H1 (cell line): ENCODE results near the gene SRP14. TPM values are rescaled to one million over a fixed set of nuclear protein-coding genes. Genes with fewer than 3 reads are reported as not detected.
A peak's percentile ranks its signal among the peaks of the same experiment; 100 is the strongest.

ENCODE experiments used
- CTCF ChIA-PET: fragments of 300-600 bp; sonication (Branson Sonifier 250); formaldehyde crosslinking; loops from one replicate; lab custom pipeline; 2021; ENCODE audit not compliant: partially characterized antibody; lab: Charles Lee
- POLR2A ChIA-PET: fragments of 300-600 bp; sonication (Branson Sonifier 250); formaldehyde crosslinking; loops from one replicate; lab custom pipeline; 2021; ENCODE audit warnings: inconsistent platforms; ENCODE audit not compliant: partially characterized antibody; lab: Charles Lee
- DNase-seq, 2 experiments: peaks; one replicate each; pipeline versions ENCODE4 v3.0.0 to v3.0.0-alpha.2; 2010 to 2022; ENCODE audit warnings: low spot score in 2 of 2, low read depth in 1 of 2, mixed read lengths in 1 of 2
- FAIRE-seq: peaks from 2 replicates; lab custom pipeline; 2011; peaks lifted over from hg19 to GRCh38; lab: Jason Lieb, UNC
- H2AFZ ChIP-seq: 2 replicates; pipeline ENCODE4 v1.8.1; 2012; ENCODE audit warnings: low read length, inconsistent platforms
- H2AK5ac ChIP-seq: 2 replicates; pipeline ENCODE4 v1.6.1; 2013; ENCODE audit warnings: low read depth, low read length
- H2BK120ac ChIP-seq: replicated peaks from 2 replicates; pipeline ENCODE3; 2013; ENCODE audit warnings: low read depth, low read length, inconsistent platforms
- H2BK12ac ChIP-seq: 2 replicates; pipeline ENCODE4 v1.6.1; 2013; ENCODE audit warnings: low read depth, low read length
- H2BK15ac ChIP-seq: 2 replicates; pipeline ENCODE4 v1.6.1; 2013; ENCODE audit warnings: low read length
- H2BK20ac ChIP-seq: 2 replicates; pipeline ENCODE4 v1.6.1; 2013; ENCODE audit warnings: low read length
- H2BK5ac ChIP-seq: 2 replicates; pipeline ENCODE4 v1.6.1; 2013; ENCODE audit warnings: low read depth, low read length
- H3K14ac ChIP-seq: 2 replicates; pipeline ENCODE4 v1.6.1; 2013; ENCODE audit warnings: inconsistent platforms; ENCODE audit not compliant: insufficient read length
- H3K18ac ChIP-seq: 2 replicates; pipeline ENCODE4 v1.6.1; 2013; ENCODE audit warnings: low read length; ENCODE audit errors: extremely low read depth
- H3K23ac ChIP-seq: 2 replicates; pipeline ENCODE4 v1.6.1; 2013; ENCODE audit warnings: inconsistent platforms; ENCODE audit not compliant: insufficient read length
- H3K23me2 ChIP-seq: 2 replicates; pipeline ENCODE4 v1.6.1; 2013; ENCODE audit warnings: low read depth, low read length
- H3K27ac ChIP-seq: 2 replicates; pipeline ENCODE4 v1.6.1; 2011; ENCODE audit warnings: low read depth, low read length, inconsistent platforms
- H3K27me3 ChIP-seq, 4 experiments: replicated peaks in 1 of 4; 1 replicate in 1 of 4; 2 replicates in 3 of 4; pipeline versions ENCODE4 v1.6.1 to v1.8.1; 2011 to 2013; ENCODE audit warnings: low read length in 3 of 4, mild to moderate bottlenecking in 3 of 4, inconsistent platforms in 2 of 4, mixed read lengths in 2 of 4, moderate library complexity in 1 of 4; ENCODE audit not compliant: control insufficient read depth in 3 of 4, insufficient read depth in 3 of 4; ENCODE audit errors: extremely low read depth in 1 of 4
- H3K36me3 ChIP-seq, 4 experiments: 2 replicates each; pipeline versions ENCODE4 v1.6.1 to v1.8.1; 2011 to 2013; ENCODE audit warnings: mild to moderate bottlenecking in 4 of 4, low read length in 3 of 4, moderate library complexity in 2 of 4, control low read depth in 1 of 4, inconsistent platforms in 1 of 4; ENCODE audit not compliant: insufficient read depth in 4 of 4, control insufficient read depth in 2 of 4
- H3K4ac ChIP-seq: replicated peaks from 2 replicates; pipeline ENCODE3; 2013; ENCODE audit warnings: low read length, low read depth, mixed read lengths, inconsistent platforms; ENCODE audit not compliant: insufficient read length
- H3K4me1 ChIP-seq, 4 experiments: replicated peaks in 1 of 4; 1 replicate in 1 of 4; 2 replicates in 3 of 4; pipeline versions ENCODE4 v1.6.1 to v1.8.1; 2011 to 2013; ENCODE audit warnings: low read length in 3 of 4, inconsistent platforms in 2 of 4, mixed read lengths in 1 of 4; ENCODE audit not compliant: insufficient read depth in 4 of 4, control insufficient read depth in 3 of 4
- H3K4me2 ChIP-seq, 2 experiments: 2 replicates each; pipeline versions ENCODE4 v1.6.1 to v1.8.1; 2011 to 2013; ENCODE audit warnings: low read depth in 2 of 2, low read length in 2 of 2, control low read depth in 1 of 2, inconsistent platforms in 1 of 2, mild to moderate bottlenecking in 1 of 2; ENCODE audit not compliant: insufficient read depth in 1 of 2
- H3K4me3 ChIP-seq, 4 experiments: fragments of 200-600, 300-600 bp in 1 of 4; sonication (generic), shearing (Covaris generic), sonication (Bioruptor Twin) in 1 of 4; 2 replicates each; pipeline versions ENCODE4 v1.5.1 to v1.8.1; 2011 to 2016; ENCODE audit warnings: low read length in 4 of 4, low read depth in 3 of 4, control low read depth in 2 of 4, inconsistent platforms in 2 of 4, mild to moderate bottlenecking in 2 of 4, mixed read lengths in 1 of 4, moderate library complexity in 1 of 4; ENCODE audit not compliant: insufficient read depth in 2 of 4; ENCODE audit errors: extremely low read depth in 1 of 4
- H3K56ac ChIP-seq: replicated peaks from 2 replicates; pipeline ENCODE3; 2013; ENCODE audit warnings: low read depth, mild to moderate bottlenecking, mixed read lengths, low read length, inconsistent platforms; ENCODE audit not compliant: insufficient read length
- H3K79me1 ChIP-seq: 2 replicates; pipeline ENCODE4 v1.6.1; 2013; ENCODE audit warnings: low read depth, low read length, control low read depth
- H3K79me2 ChIP-seq, 2 experiments: 2 replicates each; pipeline versions ENCODE4 v1.6.1 to v1.8.1; 2012 to 2013; ENCODE audit warnings: low read length in 2 of 2, mild to moderate bottlenecking in 2 of 2, inconsistent platforms in 1 of 2; ENCODE audit not compliant: insufficient read depth in 2 of 2, control insufficient read depth in 1 of 2
- H3K9ac ChIP-seq, 4 experiments: replicated peaks in 1 of 4; 1 replicate in 1 of 4; 2 replicates in 3 of 4; pipeline versions ENCODE4 v1.6.1 to v1.8.1; 2011 to 2013; ENCODE audit warnings: low read depth in 3 of 4, low read length in 3 of 4, control low read depth in 2 of 4, mild to moderate bottlenecking in 2 of 4, moderate library complexity in 2 of 4, inconsistent platforms in 1 of 4; ENCODE audit errors: extremely low read depth in 1 of 4
- H3K9me3 ChIP-seq, 2 experiments: 2 replicates each; pipeline versions ENCODE4 v1.6.1 to v1.8.1; 2012 to 2013; ENCODE audit warnings: mild to moderate bottlenecking in 2 of 2, moderate library complexity in 2 of 2, control low read depth in 1 of 2, inconsistent platforms in 1 of 2, low read depth in 1 of 2, low read length in 1 of 2, mixed read lengths in 1 of 2; ENCODE audit not compliant: insufficient read depth in 2 of 2
- H4K20me1 ChIP-seq, 2 experiments: replicated peaks in 1 of 2; 2 replicates each; pipeline versions ENCODE3 to v1.8.1; 2011 to 2013; ENCODE audit warnings: inconsistent platforms in 2 of 2, low read length in 2 of 2, mild to moderate bottlenecking in 1 of 2; ENCODE audit not compliant: insufficient read depth in 2 of 2, control insufficient read depth in 1 of 2
- H4K5ac ChIP-seq: 2 replicates; pipeline ENCODE4 v1.6.1; 2013; ENCODE audit warnings: low read length, low read depth, mixed read lengths, inconsistent platforms; ENCODE audit not compliant: insufficient read length
- H4K8ac ChIP-seq: 2 replicates; pipeline ENCODE4 v1.8.0; 2013; ENCODE audit warnings: mild to moderate bottlenecking, moderate library complexity, low read length, inconsistent platforms; ENCODE audit not compliant: insufficient read depth; ENCODE audit errors: extremely low read depth
- H4K91ac ChIP-seq: replicated peaks from 2 replicates; pipeline ENCODE3; 2013; ENCODE audit warnings: low read length, mixed read lengths, inconsistent platforms; ENCODE audit not compliant: insufficient read length
- ASH2L ChIP-seq: fragments of 200-600, 300-600 bp; sonication (generic); IDR thresholded peaks from one replicate; pipeline ENCODE4 v1.7.1; 2017; ENCODE audit warnings: low read length
- KDM1A ChIP-seq: fragments of 200-600, 300-600 bp; sonication (generic); IDR thresholded peaks from 2 replicates; pipeline ENCODE4 v1.7.1; 2016; ENCODE audit warnings: mild to moderate bottlenecking, low read length, borderline replicate concordance
- SP1 ChIP-seq: IDR thresholded peaks from 2 replicates; pipeline ENCODE4 v1.6.1; 2011; ENCODE audit warnings: low read depth, low read length
- WGBS, 2 experiments: shearing (Covaris generic) in 1 of 2; methylation state at CpG; one replicate each; pipeline versions ENCODE4 v1.1.6 to v1.1.7; 2013 to 2015; ENCODE audit warnings: low lambda C conversion rate in 2 of 2, mixed read lengths in 2 of 2, inconsistent platforms in 1 of 2, low coverage in 1 of 2, missing lambda C conversion rate in 1 of 2; ENCODE audit not compliant: insufficient replicate concordance in 2 of 2, insufficient coverage in 1 of 2, insufficient read length in 1 of 2; ENCODE audit errors: extremely low coverage in 1 of 2, missing lambda C conversion rate in 1 of 2; 5-methylcytosine and 5-hydroxymethylcytosine counted together
- polyA plus RNA-seq, 7 experiments: library from polyadenylated mRNA; depleted of rRNA in 3 of 7; stranded (reverse) in 5 of 7; unstranded in 2 of 7; fragments of >200 nt in 5 of 7; fragments of 200-250 nt in 2 of 7; gene quantifications; 1 replicate in 5 of 7; 2 replicates in 1 of 7; 4 replicates in 1 of 7; pipeline versions ENCODE4 v1.2.1 to v1.2.3, GENCODE V29; 2011 to 2013; ENCODE audit warnings: missing spikeins in 2 of 7, mixed read lengths in 2 of 7
- total RNA-seq: library from RNA; stranded (reverse); fragmentation: NEBNext Ultra II Directional; extraction: Animal tissue kit (Norgen Biotek cat#: 25700); gene quantifications from 2 replicates; pipeline ENCODE4 v1.2.1, GENCODE V29; 2021

Gene SRP14
- total and polyA plus RNA-seq, 2 of the 8 experiments (the other 6 are each of a cell fraction or from before 2014, with no cell fraction given), result 186 to 223 TPM

- Histone ChIP-seq H3K27me3 (no peaks in the 10 kb centered on the region), H3K14ac (no peak overlapping the region), H2AFZ (no peak overlapping the region), H2BK12ac (no peak overlapping the region), H4K20me1 (peaks cover 0 to 7% of the 10 kb centered on the region in 2 experiments), H3K9ac (no peak overlapping the region), H3K27ac (no peak overlapping the region), H3K4me1 (peaks cover 5 to 24% (median 10%) of the 10 kb centered on the region in 4 experiments), H3K4ac (no peak overlapping the region), H3K79me2 (no peaks in the 10 kb centered on the region), H3K18ac (no peak overlapping the region)
- WGBS, 2 experiments, result 86% methylated on average over 10 of the region's 10 CpGs; no CpG with 5 or more reads in 1 of the 2 experiments
- no peak for FAIRE-seq
- no peak for TF ChIP-seq KDM1A
- TF ChIP-seq SP1, result no peak
- no peak for TF ChIP-seq ASH2L
- TF ChIP-seq, all 59 proteins: peak for 0
- Histone ChIP-seq H2AK5ac (no peak overlapping the region), H3K4me2 (no peak overlapping the region), H2BK20ac (no peak overlapping the region), H2BK15ac (no peak overlapping the region), H2BK120ac (no peak overlapping the region), H3K56ac (no peak overlapping the region), H4K8ac (no peak overlapping the region), H2BK5ac (no peak overlapping the region), H3K4me3 (no peak overlapping the region), H3K79me1 (no peaks in the 10 kb centered on the region), H4K5ac (no peak overlapping the region), H3K36me3 (no peaks in the 10 kb centered on the region), H3K9me3 (no peaks in the 10 kb centered on the region), H4K91ac (no peak overlapping the region), H3K23ac (no peak overlapping the region), H3K23me2 (peaks cover 6% of the 10 kb centered on the region; the same call in 1 of the 2 replicates)
- ChIA-PET POLR2A (interaction anchor here (0.8 to 3.1 kb wide), 10 partner anchors 13 to 136 kb away, joined by 3 to 17 read pairs (median 4); partner anchors contain the start of gene BUB1B), CTCF (interaction anchor here (0.8 to 21.9 kb wide), 15 partner anchors 12 to 232 kb away, joined by 3 to 406 read pairs (median 5); partner anchors contain the start of genes BMF and PAK6)
- peak in 1 of 2 experiments; percentile 39 for DNase-seq
These were observed 9.3 kb upstream of the SRP14 start for GRCh38 chr15:40048211-40048792.
